ENCODE results near the gene PDE6B. TPM values are rescaled to one million over a fixed set of nuclear protein-coding genes. Genes with fewer than 3 reads are reported as not detected.

PDE6B gene
- total RNA-seq, 5 donors from 2014 or later (not counting 1 experiment from before 2014, with no cell fraction given) = 14.2 to 21.7 (median 19.8) TPM

DNA sequence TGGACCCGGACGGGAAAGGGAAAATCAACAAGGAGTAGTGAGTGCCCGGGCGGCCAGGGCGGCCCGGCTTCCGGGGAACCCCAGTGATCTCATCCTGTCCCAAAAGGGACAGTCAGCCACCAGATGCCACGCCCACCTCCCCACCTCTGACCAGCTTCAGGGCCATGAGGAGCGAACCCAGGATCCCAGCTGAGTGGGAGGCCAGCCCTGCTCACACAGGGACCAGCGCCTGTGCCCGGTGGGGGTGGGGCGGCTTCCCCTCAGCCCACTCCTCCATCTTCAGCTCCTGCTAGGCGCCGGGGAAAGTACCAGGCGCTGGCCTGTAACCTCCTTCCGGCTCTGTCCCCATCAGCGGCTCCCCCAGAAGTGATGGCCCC is 55.2 kb downstream of the PDE6B start:
- no peaks in the 10 kb centered on the region for H3K9me3 Mint-ChIP-seq
- POLR2A ChIA-PET = no interaction called here
- peaks cover 0 to 14% (median 14%) of the 10 kb centered on the region in 3 donors for H3K4me1 Mint-ChIP-seq
- no peaks in the 10 kb centered on the region for H3K36me3 Mint-ChIP-seq
- Histone ChIP-seq H3K4me3 (ENCODE audit: control insufficient read depth in 1 of 2, extremely low read depth in 1 of 2, low read length in 1 of 2) (peak overlapping the region; percentile 55 to 62), H3K4me1 (ENCODE audit: control insufficient read depth in 1 of 2, extremely low read depth in 1 of 2, insufficient read depth in 2 of 2, low read length in 2 of 2) (peaks cover 2 to 34% of the 10 kb centered on the region in 2 experiments), H3K27ac (ENCODE audit: low read length) (peak overlapping the region; percentile 18), H3K9me3 (no peaks in the 10 kb centered on the region), H3K27me3 (replicated peaks in 1 of 2; ENCODE audit: control insufficient read depth in 2 of 2, extremely low read depth in 1 of 2, insufficient read depth in 2 of 2, low read length in 1 of 2) (peaks cover 0 to 50% of the 10 kb centered on the region in 2 experiments), H3K36me3 (ENCODE audit: control insufficient read depth in 2 of 2, extremely low read depth in 1 of 2, insufficient read depth in 1 of 2, low read length in 1 of 2) (no peaks in the 10 kb centered on the region)
- peak in 2 of 35 experiments; percentile 16 to 44 for DNase-seq
- H3K27ac Mint-ChIP-seq = peak overlapping the region in 1 of 2 donors; percentile 22
- H3K27me3 Mint-ChIP-seq = peaks cover 3 to 5% of the 10 kb centered on the region in 2 donors
- CTCF ChIA-PET = no interaction called here
- 81% methylated on average over 10 of the region's 17 CpGs for WGBS (ENCODE audit: insufficient coverage)
- peak overlapping the region; percentile 54 to 60 (median 55) for H3K4me3 Mint-ChIP-seq
- ATAC-seq (replicated peaks in 1 of 4) = peak in 3 of 4 experiments; percentile 8 to 12 (median 10)

DNA sequence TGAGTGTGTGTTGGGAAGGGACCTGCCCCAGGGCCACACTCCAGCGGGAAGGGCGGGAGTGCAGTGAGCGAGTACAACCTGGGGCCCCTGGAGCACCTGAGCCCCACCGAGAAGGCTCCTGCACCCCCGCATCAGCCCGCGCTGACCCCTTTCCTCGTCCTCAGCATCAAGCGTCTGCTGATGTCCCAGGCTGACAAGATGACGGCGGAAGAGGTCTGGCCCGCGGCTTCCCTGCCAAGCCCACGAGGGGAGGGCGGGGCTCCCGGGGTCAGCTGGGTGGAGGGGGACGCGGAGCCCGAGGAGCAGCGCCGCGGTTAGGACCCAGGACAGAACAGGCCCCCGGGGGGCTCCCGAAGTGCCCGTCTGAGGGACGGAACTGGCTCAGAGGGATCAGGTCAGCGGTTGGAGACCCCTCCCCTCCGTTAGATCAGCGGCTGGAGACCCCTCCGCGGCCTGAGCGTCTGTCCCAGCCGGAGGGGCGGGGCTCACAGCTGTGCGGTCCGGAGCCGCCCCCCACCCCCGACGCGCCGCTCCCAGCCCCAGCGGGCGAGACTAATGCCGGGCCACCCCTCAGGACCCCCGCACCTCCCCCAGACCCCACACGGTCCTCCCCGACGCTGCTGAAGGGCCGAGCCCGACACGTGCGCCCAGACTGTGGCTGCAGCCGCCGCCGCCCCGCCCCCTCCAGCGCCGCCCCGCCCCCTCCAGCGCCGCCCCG is 55.7 kb downstream of the PDE6B start:
- H3K4me1 ChIP-seq (ENCODE audit: control insufficient read depth in 1 of 2, extremely low read depth in 1 of 2, insufficient read depth in 2 of 2, low read length in 2 of 2) = peaks cover 2 to 30% of the 10 kb centered on the region in 2 experiments
- Mint-ChIP-seq H3K9me3 (no peaks in the 10 kb centered on the region), H3K4me3 (peak overlapping the region; percentile 54 to 60 (median 55)), H3K36me3 (no peaks in the 10 kb centered on the region), H3K27ac (peak overlapping the region in 1 of 2 donors; percentile 22), H3K27me3 (peaks cover 3 to 5% of the 10 kb centered on the region in 2 donors), H3K4me1 (peaks cover 0 to 13% (median 13%) of the 10 kb centered on the region in 3 donors)
- ChIA-PET CTCF (no interaction called here), POLR2A (no interaction called here)
- ATAC-seq (replicated peaks in 1 of 4) (peak; percentile 43 to 66 (median 54)), DNase-seq (peak in 17 of 35 experiments; percentile 24 to 62 (median 43))
- peak overlapping the region; percentile 55 to 62 for H3K4me3 ChIP-seq (ENCODE audit: control insufficient read depth in 1 of 2, extremely low read depth in 1 of 2, low read length in 1 of 2)
- H3K36me3 ChIP-seq (ENCODE audit: control insufficient read depth in 2 of 2, extremely low read depth in 1 of 2, insufficient read depth in 1 of 2, low read length in 1 of 2) = no peaks in the 10 kb centered on the region
- peaks cover 0 to 50% of the 10 kb centered on the region in 2 experiments for H3K27me3 ChIP-seq (replicated peaks in 1 of 2; ENCODE audit: control insufficient read depth in 2 of 2, extremely low read depth in 1 of 2, insufficient read depth in 2 of 2, low read length in 1 of 2)
- peak overlapping the region; percentile 18 for H3K27ac ChIP-seq (ENCODE audit: low read length)
- WGBS (ENCODE audit: insufficient coverage) = 2% methylated on average over 31 of the region's 62 CpGs
- no peaks in the 10 kb centered on the region for H3K9me3 ChIP-seq

DNA sequence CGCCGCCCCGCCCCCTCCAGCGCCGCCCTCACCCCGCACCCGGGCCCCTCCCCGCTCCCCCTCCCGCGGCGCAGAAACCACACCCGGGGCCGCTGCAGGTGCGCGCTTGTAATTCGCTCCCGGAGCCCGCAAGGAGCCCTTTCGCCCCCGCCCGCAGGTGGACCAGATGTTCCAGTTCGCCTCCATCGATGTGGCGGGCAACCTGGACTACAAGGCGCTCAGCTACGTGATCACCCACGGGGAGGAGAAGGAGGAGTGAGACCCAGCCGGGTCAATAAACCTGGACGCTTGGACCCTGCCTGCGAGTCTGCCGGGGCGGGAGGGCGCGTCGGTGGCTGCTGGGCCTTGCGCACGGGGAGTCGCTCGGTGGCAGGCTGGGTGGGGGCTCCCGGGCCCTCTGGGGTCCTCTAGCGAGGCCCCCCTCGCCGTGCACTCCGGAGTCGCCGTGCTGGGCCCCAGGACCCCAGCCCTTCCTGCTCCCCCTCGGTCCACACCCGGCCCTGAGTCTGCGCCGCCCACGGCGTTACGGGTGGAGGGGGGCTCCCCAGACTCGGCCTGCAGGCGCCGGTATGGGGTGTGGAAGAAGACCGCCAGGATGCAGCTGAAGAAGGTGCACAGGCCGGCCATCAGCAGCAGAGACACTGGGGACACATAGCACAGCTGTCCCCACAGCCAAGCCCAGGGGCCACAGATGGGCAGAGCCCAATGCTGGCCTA is 56.5 kb downstream of the PDE6B start:
- Mint-ChIP-seq H3K4me3 (peak overlapping the region in 1 of 3 donors; percentile 61), H3K27me3 (peaks cover 3 to 5% of the 10 kb centered on the region in 2 donors), H3K9me3 (no peaks in the 10 kb centered on the region), H3K27ac (no peak overlapping the region), H3K36me3 (no peaks in the 10 kb centered on the region), H3K4me1 (peaks cover 0 to 13% (median 13%) of the 10 kb centered on the region in 3 donors)
- WGBS (ENCODE audit: insufficient coverage) = 72% methylated on average over 46 of the region's 58 CpGs
- Histone ChIP-seq H3K27me3 (replicated peaks in 1 of 2; ENCODE audit: control insufficient read depth in 2 of 2, extremely low read depth in 1 of 2, insufficient read depth in 2 of 2, low read length in 1 of 2) (peaks cover 0 to 50% of the 10 kb centered on the region in 2 experiments), H3K27ac (ENCODE audit: low read length) (no peak overlapping the region), H3K36me3 (ENCODE audit: control insufficient read depth in 2 of 2, extremely low read depth in 1 of 2, insufficient read depth in 1 of 2, low read length in 1 of 2) (no peaks in the 10 kb centered on the region), H3K9me3 (no peaks in the 10 kb centered on the region), H3K4me3 (ENCODE audit: control insufficient read depth in 1 of 2, extremely low read depth in 1 of 2, low read length in 1 of 2) (no peak overlapping the region), H3K4me1 (ENCODE audit: control insufficient read depth in 1 of 2, extremely low read depth in 1 of 2, insufficient read depth in 2 of 2, low read length in 2 of 2) (peaks cover 2 to 30% of the 10 kb centered on the region in 2 experiments)
- ChIA-PET POLR2A (no interaction called here), CTCF (no interaction called here)
- ATAC-seq (replicated peaks in 1 of 4) = peak in 2 of 4 experiments; percentile 8 to 27
- DNase-seq = peak in 16 of 35 experiments; percentile 21 to 71 (median 46)

DNA sequence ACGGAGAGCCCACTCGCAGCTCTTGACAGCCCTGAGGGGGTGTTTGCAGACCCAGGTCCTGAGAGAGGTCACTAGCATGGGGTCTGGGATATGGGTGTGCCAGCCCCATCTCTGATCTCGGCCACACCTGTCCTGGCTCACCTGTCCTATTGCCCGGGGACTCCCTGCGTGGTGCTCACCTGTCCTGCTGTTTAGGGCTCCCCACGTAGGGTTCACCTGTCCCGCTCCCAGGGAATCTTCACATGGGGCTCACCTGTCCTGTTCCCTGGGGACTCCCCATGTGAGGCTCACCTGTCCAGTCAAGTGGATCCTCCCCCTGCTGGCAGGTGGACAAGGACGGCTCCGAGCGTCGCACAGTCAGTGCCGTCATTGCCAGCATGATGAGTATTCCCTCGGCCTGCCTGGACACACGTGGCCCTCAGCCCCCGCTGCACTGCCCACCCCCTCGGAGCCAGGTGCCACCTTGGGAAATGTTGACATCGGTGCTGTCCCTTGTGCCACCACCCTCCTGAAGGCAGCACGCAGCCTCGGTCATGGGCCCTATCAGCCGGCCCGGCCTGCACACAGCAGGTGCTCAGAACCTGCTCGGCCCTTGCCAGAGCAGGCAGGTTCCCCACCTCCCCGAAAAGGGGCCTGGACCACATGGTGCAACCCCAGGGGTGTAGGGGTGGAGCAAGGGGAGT is 57.3 kb downstream of the PDE6B start:
- DNase-seq (no peak), ATAC-seq (replicated peaks in 1 of 4) (no peak)
- Histone ChIP-seq H3K27ac (ENCODE audit: low read length) (no peak overlapping the region), H3K4me3 (ENCODE audit: control insufficient read depth in 1 of 2, extremely low read depth in 1 of 2, low read length in 1 of 2) (no peak overlapping the region), H3K9me3 (no peaks in the 10 kb centered on the region), H3K27me3 (replicated peaks in 1 of 2; ENCODE audit: control insufficient read depth in 2 of 2, extremely low read depth in 1 of 2, insufficient read depth in 2 of 2, low read length in 1 of 2) (peaks cover 0 to 53% of the 10 kb centered on the region in 2 experiments), H3K36me3 (ENCODE audit: control insufficient read depth in 2 of 2, extremely low read depth in 1 of 2, insufficient read depth in 1 of 2, low read length in 1 of 2) (no peaks in the 10 kb centered on the region), H3K4me1 (ENCODE audit: control insufficient read depth in 1 of 2, extremely low read depth in 1 of 2, insufficient read depth in 2 of 2, low read length in 2 of 2) (peaks cover 2 to 30% of the 10 kb centered on the region in 2 experiments)
- POLR2A ChIA-PET = no interaction called here
- Mint-ChIP-seq H3K4me3 (peak overlapping the region in 2 of 3 donors; percentile 31 to 61), H3K4me1 (peaks cover 0 to 14% (median 13%) of the 10 kb centered on the region in 3 donors), H3K27me3 (peaks cover 5 to 6% of the 10 kb centered on the region in 2 donors), H3K36me3 (peaks cover under 1% of the 10 kb centered on the region), H3K27ac (no peak overlapping the region), H3K9me3 (no peaks in the 10 kb centered on the region)
- CTCF ChIA-PET = no interaction called here
- 95% methylated on average over 20 of the region's 23 CpGs for WGBS (ENCODE audit: insufficient coverage)

- Mint-ChIP-seq H3K4me1 (peaks cover 0 to 17% (median 15%) of the 10 kb centered on the region in 3 donors), H3K36me3 (peaks cover 2% of the 10 kb centered on the region), H3K27ac (no peak overlapping the region), H3K9me3 (no peaks in the 10 kb centered on the region), H3K27me3 (peaks cover 9 to 11% of the 10 kb centered on the region in 2 donors), H3K4me3 (peak overlapping the region in 1 of 3 donors; percentile 61)
- Histone ChIP-seq H3K36me3 (ENCODE audit: control insufficient read depth in 2 of 2, extremely low read depth in 1 of 2, insufficient read depth in 1 of 2, low read length in 1 of 2) (no peaks in the 10 kb centered on the region), H3K9me3 (no peaks in the 10 kb centered on the region), H3K4me1 (ENCODE audit: control insufficient read depth in 1 of 2, extremely low read depth in 1 of 2, insufficient read depth in 2 of 2, low read length in 2 of 2) (peaks cover 2 to 30% of the 10 kb centered on the region in 2 experiments), H3K27me3 (replicated peaks in 1 of 2; ENCODE audit: control insufficient read depth in 2 of 2, extremely low read depth in 1 of 2, insufficient read depth in 2 of 2, low read length in 1 of 2) (peaks cover 0 to 61% of the 10 kb centered on the region in 2 experiments), H3K4me3 (ENCODE audit: control insufficient read depth in 1 of 2, extremely low read depth in 1 of 2, low read length in 1 of 2) (no peak overlapping the region), H3K27ac (ENCODE audit: low read length) (no peak overlapping the region)
- WGBS (ENCODE audit: insufficient coverage) = 66% methylated on average over 21 of the region's 25 CpGs
- POLR2A ChIA-PET = no interaction called here
- DNase-seq (no peak), ATAC-seq (replicated peaks in 1 of 4) (peak in 1 of 4 experiments; percentile 17)
- CTCF ChIA-PET = interaction anchor here in 1 of 2 donors (0.5 kb wide), 1 partner anchor 22 kb away, joined by 3 read pairs; no protein-coding TSS in a partner anchor
Measured at GRCh38 chr4:683247-683897, 58.0 kb downstream of the PDE6B start.

Data from T-cell (primary cell).